Adrenal gland (tissue), 12 donors: ENCODE data around the gene GRM5. TPM values are rescaled to one million over a fixed set of nuclear protein-coding genes. Genes with fewer than 3 reads are reported as not detected.
"Not testable (repeated sequence)": the region's sequence is repeated elsewhere in the genome, so short reads cannot be mapped to it uniquely, and the experiment has no call there.

Experiments used
- DNase-seq, 7 donors: peaks; one replicate each; pipeline ENCODE4 v3.0.0-alpha.2; 2019 to 2020
- H3K27ac ChIP-seq, 5 donors: fragments of 200-600 bp; sonication (generic) in 4 of 5; 1 replicate in 3 of 5; 2 replicates in 2 of 5; pipeline versions ENCODE4 v1.5.1 to v1.8.0; 2016 to 2020; ENCODE audit warnings: mild to moderate bottlenecking in 1 of 5
- H3K27me3 ChIP-seq: fragments of 200-600 bp; 2 replicates; pipeline ENCODE4 v1.8.0; 2021
- H3K36me3 ChIP-seq, 2 donors: fragments of 200-600 bp; replicated peaks in 1 of 2; 1 replicate in 1 of 2; 2 replicates in 1 of 2; pipeline versions ENCODE4 v1.5.1 to v1.8.0; 2018 to 2022
- H3K4me1 ChIP-seq, 2 donors: fragments of 200-600 bp; replicated peaks in 1 of 2; 1 replicate in 1 of 2; 2 replicates in 1 of 2; pipeline versions ENCODE4 v1.5.1 to v1.8.0; 2018 to 2021
- H3K4me3 ChIP-seq, 4 donors: fragments of 200-600 bp; sonication (generic) in 3 of 4; one replicate each; pipeline ENCODE4 v1.5.1; 2016 to 2018
- H3K9me3 ChIP-seq, 3 donors: fragments of 200-600 bp; sonication (generic) in 1 of 3; replicated peaks in 1 of 3; 1 replicate in 2 of 3; 2 replicates in 1 of 3; pipeline versions ENCODE4 v1.5.1 to v1.8.0; 2016 to 2021
- CTCF ChIP-seq, 6 experiments: fragments of 450-650 bp in 4 of 6; fragments of 200-600 bp in 2 of 6; sonication (generic) in 1 of 6; IDR thresholded peaks; 1 replicate in 5 of 6; 2 replicates in 1 of 6; pipeline versions ENCODE4 v1.5.1 to v1.8.0; 2016 to 2021; ENCODE audit warnings: antibody characterized with exemption in 6 of 6, mild to moderate bottlenecking in 2 of 6, moderate library complexity in 1 of 6
- POLR2A ChIP-seq, 2 donors: fragments of 450-650 bp; IDR thresholded peaks; one replicate each; pipeline ENCODE4 v1.6.1; 2017; ENCODE audit warnings: antibody characterized with exemption in 2 of 2, mild to moderate bottlenecking in 2 of 2, moderate library complexity in 1 of 2
- WGBS, 4 donors: extraction: QIAGEN DNeasy Blood & Tissue Kit in 2 of 4; methylation state at CpG; one replicate each; pipeline versions ENCODE4 v1.1.5 to v1.1.7; 2013 to 2017; 5-methylcytosine and 5-hydroxymethylcytosine counted together
- intact Hi-C, 2 donors: fragments of 100-400 bp; cut with DNase I; formaldehyde crosslinking; loops; one replicate each; pipeline versions ENCODE4 v1.14.1 to v1.15.0; 2022 to 2023
- polyA plus RNA-seq, 3 donors: library from polyadenylated mRNA; stranded (reverse); fragments of 200-250 nt in 2 of 3; fragments of 350-450 nt in 1 of 3; fragmentation: Illumina TruSeq in 1 of 3; extraction: RNeasy Lipid Tissue Mini Kit (QIAGEN cat#74804) in 1 of 3; gene quantifications; one replicate each; pipeline ENCODE4 v1.2.3, GENCODE V29; 2013 to 2014
- total RNA-seq, 9 donors: library from RNA; depleted of rRNA in 4 of 9; stranded (reverse); fragments of >200 nt in 4 of 9; fragments of 120-200 nt in 1 of 9; fragmentation: NEBNext Ultra II Directional in 1 of 9; extraction: Animal tissue kit (Norgen Biotek cat#: 25700) in 1 of 9; gene quantifications; one replicate each; pipeline versions ENCODE4 v1.1.0 to v1.2.4, GENCODE V29; 2013 to 2023
- donor health status: healthy with polysubstance abuse.
- donor health status: Bipolar disorder and iron deficiency.
- donor health status: DM: yes; HTN: yes; CAD: no.
- donor health status: DM: no; HTN: no; CAD: no.
- donor health status: DM: no; HTN: no; CAD: no.
- donor health status: DM: yes; HTN: yes; CAD: no.

Gene GRM5
- total and polyA plus RNA-seq, 12 donors: under 0.01 to 0.33 (median 0.17) TPM; not detected in 8

DNA sequence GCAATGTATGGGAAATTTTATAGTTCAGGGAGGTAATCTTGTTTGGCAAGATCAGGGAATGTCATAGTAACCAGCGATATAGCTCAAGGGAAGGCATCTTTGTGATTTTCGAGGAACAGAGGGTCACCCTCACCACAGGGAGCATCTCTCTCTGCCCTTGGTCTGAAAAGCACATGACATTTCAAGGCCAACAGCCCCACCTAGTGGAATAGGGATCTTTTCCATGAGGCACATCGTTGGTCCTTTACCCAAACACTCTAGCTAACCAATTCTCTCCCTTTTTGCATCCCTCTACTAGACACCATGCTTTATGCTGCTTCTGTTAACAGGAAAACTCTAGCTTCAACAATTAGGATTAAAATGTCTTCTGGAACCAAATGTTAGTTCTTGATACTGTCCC lies 179.0 kb downstream of the GRM5 start:
- no peak for DNase-seq
- TF ChIP-seq POLR2A (IDR thresholded peaks at IDR 0.05) (no peak), CTCF (IDR thresholded peaks at IDR 0.05) (no peak)
- intact Hi-C loops: no loop called here

DNA sequence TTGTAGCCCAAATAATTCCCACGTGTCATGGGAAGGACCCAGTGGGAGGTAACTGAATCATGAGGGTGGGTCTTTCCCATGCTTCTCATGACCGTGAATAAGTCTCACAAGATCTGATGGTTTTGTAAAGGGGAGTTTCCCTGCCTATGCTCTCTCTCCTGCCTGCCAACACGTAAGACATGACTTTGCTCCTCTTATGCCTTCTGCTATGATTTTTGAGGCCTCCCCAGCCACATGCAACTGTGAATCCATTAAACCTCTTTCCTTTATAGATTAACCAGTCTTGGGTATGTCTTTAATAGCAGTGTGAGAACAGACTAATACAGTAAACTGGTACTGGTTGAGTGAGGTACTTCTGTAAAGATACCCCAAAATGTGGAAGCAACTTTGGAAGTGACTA lies 183.0 kb downstream of the GRM5 start:
- H3K36me3 ChIP-seq, DNase-seq, H3K4me3 ChIP-seq, H3K27me3 ChIP-seq, H3K27ac ChIP-seq, H3K4me1 ChIP-seq, intact Hi-C loops, H3K9me3 ChIP-seq: not testable (repeated sequence)
- 71 to 83% (median 79%) methylated on average over 3 of the region's 3 CpGs for WGBS, 4 donors

More for the DNA sequence above, 179.0 kb downstream of the GRM5 start:
- Histone ChIP-seq H3K9me3 (no peaks in the 10 kb centered on the region), H3K4me1 (no peaks in the 10 kb centered on the region), H3K27me3 (no peaks in the 10 kb centered on the region), H3K4me3 (no peak overlapping the region), H3K27ac (no peak overlapping the region), H3K36me3 (no peaks in the 10 kb centered on the region)
- 55 to 72% (median 63%) methylated on average over 3 of the region's 3 CpGs for WGBS, 4 donors

DNA sequence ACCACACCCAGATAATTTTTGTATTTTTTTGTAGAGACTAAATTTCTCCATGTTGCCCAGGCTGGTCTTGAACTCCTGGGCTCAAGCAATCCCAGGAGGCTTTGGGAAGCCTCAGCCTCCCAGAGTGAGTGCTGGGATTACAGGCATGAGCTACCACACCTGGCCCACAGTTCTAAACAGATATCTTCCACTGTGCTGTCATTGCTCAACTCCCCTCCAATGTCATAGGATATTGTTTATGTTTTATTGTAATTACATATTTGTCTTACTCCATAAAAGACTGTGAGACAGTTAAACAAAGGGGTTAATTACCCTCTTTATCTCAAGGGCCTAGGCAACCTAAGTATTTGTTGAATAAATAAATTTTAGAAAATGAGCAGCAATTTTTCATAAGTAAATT lies 204.2 kb downstream of the GRM5 start:
- Histone ChIP-seq H3K27me3 (no peaks in the 10 kb centered on the region), H3K36me3 (no peaks in the 10 kb centered on the region), H3K4me1 (no peaks in the 10 kb centered on the region), H3K9me3 (no peaks in the 10 kb centered on the region), H3K4me3 (no peak overlapping the region), H3K27ac (no peak overlapping the region)
- DNase-seq: no peak
- no peak for TF ChIP-seq POLR2A (IDR thresholded peaks at IDR 0.05)
- no peak for TF ChIP-seq CTCF (IDR thresholded peaks at IDR 0.05)
- intact Hi-C loops: no loop called here

GRCh38 chr11:88860431-88860830 lies 205.4 kb downstream of the GRM5 start:
- H3K9me3 ChIP-seq, H3K4me3 ChIP-seq, H3K36me3 ChIP-seq, H3K4me1 ChIP-seq, DNase-seq, intact Hi-C loops, H3K27me3 ChIP-seq, H3K27ac ChIP-seq: not testable (repeated sequence)
- WGBS, 4 donors: 77 to 84% (median 81%) methylated on average over 4 of the region's 4 CpGs

DNA sequence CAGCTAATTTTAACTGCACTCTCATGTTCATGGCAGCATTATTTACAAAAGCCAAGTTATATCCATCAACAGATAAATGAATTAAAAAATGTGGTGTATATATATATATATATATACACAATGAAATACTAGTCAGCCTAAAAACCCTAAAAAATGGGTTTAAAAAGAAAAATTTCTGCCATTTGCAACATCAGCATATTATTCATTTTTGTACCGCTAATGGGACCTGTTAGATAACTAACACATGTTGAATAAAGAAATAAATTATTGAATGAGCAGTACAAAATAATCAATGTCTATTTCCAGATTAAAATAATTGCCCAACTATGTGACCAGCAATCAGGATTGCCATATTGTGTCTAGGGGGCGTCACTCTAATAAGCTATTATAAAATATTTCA lies 211.8 kb downstream of the GRM5 start:
- H3K9me3 ChIP-seq, H3K4me1 ChIP-seq, H3K4me3 ChIP-seq, H3K27me3 ChIP-seq, H3K27ac ChIP-seq, DNase-seq, H3K36me3 ChIP-seq, intact Hi-C loops: not testable (repeated sequence)
- WGBS, 4 donors: 78 to 92% (median 86%) methylated on average over 2 of the region's 2 CpGs

DNA sequence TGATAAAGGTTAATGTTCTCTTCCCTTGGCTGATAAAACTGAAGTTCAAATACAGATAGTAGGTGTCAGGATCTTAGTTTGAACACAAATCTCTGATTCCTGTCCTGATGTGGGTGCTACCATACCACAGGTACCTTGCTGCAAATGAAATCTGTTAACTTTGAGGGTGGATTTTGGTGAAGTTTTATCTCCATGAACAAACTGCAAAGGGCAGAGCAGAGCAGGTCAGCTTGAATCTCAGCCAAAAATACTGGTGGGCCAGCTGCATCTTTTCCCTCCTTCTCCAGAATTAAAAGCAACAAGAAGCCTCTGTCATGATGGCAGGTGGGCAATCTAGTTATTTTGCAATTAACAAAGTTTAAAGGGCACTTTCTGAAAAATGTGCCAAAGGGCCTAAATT lies 214.2 kb downstream of the GRM5 start:
- intact Hi-C loops, H3K9me3 ChIP-seq, DNase-seq, H3K4me3 ChIP-seq, H3K27me3 ChIP-seq, H3K36me3 ChIP-seq, H3K27ac ChIP-seq, H3K4me1 ChIP-seq: not testable (repeated sequence)

DNA sequence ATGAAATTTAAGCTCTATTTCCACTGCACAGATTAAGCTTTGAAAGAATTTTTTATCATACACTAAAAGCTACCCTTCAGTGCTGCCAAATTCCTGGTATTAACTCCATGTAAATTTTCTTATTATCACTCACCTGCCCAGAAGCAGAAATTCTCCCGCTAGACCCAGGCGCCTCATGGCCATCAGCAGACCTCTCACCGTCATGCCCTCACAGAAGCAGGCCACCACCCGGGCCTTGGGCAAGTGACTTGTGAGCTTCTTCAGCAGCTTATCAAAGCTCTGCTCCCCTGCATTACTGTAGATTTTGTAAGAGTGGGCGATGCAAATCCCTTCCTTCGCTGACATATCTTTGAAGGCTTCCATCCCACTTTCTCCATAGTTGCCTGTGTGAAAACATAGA lies 216.0 kb downstream of the GRM5 start:
- H3K9me3 ChIP-seq, H3K27ac ChIP-seq, H3K36me3 ChIP-seq, intact Hi-C loops, H3K4me3 ChIP-seq, H3K4me1 ChIP-seq, H3K27me3 ChIP-seq, DNase-seq: not testable (repeated sequence)
- WGBS, 4 donors: 80 to 100% (median 92%) methylated on average over 4 of the region's 6 CpGs
